ENCODE results near the gene VCL.
"Not testable (repeated sequence)": the region's sequence is repeated elsewhere in the genome, so short reads cannot be mapped to it uniquely, and the experiment has no call there.

The VCL gene

GRCh38 chr10:73998929-73999691 is 1.2 kb downstream of the VCL start:
- ChIA-PET POLR2A (interaction anchor here (0.7 to 2.7 kb wide), 9 partner anchors 13 to 177 kb away, joined by 3 to 11 read pairs (median 4); no protein-coding TSS in a partner anchor), CTCF (interaction anchor here (0.6 to 1.2 kb wide), 8 partner anchors 9 to 60 kb away, joined by 3 to 4 read pairs (median 3); no protein-coding TSS in a partner anchor)
- DNase-seq (ENCODE audit: extremely low spot score), result peak; percentile 55

GRCh38 chr10:73999703-74000102 is 1.8 kb downstream of the VCL start:
- no peak for TF ChIP-seq FOXA1 (IDR thresholded peaks at IDR 0.05)
- TF ChIP-seq PKNOX1 (IDR thresholded peaks at IDR 0.05), result no peak
- TF ChIP-seq SUZ12 (IDR thresholded peaks at IDR 0.05), result no peak
- no peak for TF ChIP-seq LEF1 (IDR thresholded peaks at IDR 0.05; ENCODE audit: borderline replicate concordance)
- no peak for TF ChIP-seq SP1 (IDR thresholded peaks at IDR 0.05)
- TF ChIP-seq FOXK2 (IDR thresholded peaks at IDR 0.05), result no peak
- TF ChIP-seq TARDBP (IDR thresholded peaks at IDR 0.05), result no peak
- TF ChIP-seq ELF4 (IDR thresholded peaks at IDR 0.05), result no peak
- no peak for TF ChIP-seq HDGF (IDR thresholded peaks at IDR 0.05; ENCODE audit: borderline replicate concordance)
- no peak for TF ChIP-seq L3MBTL2 (conservative IDR thresholded peaks at IDR 0.05)
- no peak for TF ChIP-seq FOXM1 (IDR thresholded peaks at IDR 0.05; ENCODE audit: borderline replicate concordance)
- no peak for TF ChIP-seq CTBP1 (IDR thresholded peaks at IDR 0.05; ENCODE audit: borderline replicate concordance)
- ChIA-PET POLR2A (interaction anchor here (0.7 to 2.7 kb wide), 9 partner anchors 12 to 177 kb away, joined by 3 to 11 read pairs (median 4); partner anchors contain the start of genes ADK and AP3M1), CTCF (interaction anchor here (0.7 to 1.6 kb wide), 6 partner anchors 12 to 59 kb away, joined by 3 to 5 read pairs (median 3); no protein-coding TSS in a partner anchor)
- no peak for DNase-seq (ENCODE audit: extremely low spot score)

More at GRCh38 chr10:73998929-73999691, 1.2 kb downstream of the VCL start:
- TF ChIP-seq ELF4 (IDR thresholded peaks at IDR 0.05), result no peak
- TF ChIP-seq HDGF (IDR thresholded peaks at IDR 0.05; ENCODE audit: borderline replicate concordance), result no peak
- TF ChIP-seq SUZ12 (IDR thresholded peaks at IDR 0.05), result no peak
- TF ChIP-seq ZNF384 (IDR thresholded peaks at IDR 0.05), result no peak
- no peak for TF ChIP-seq FOXA1 (IDR thresholded peaks at IDR 0.05)
- TF ChIP-seq PKNOX1 (IDR thresholded peaks at IDR 0.05), result no peak
- TF ChIP-seq NFRKB (IDR thresholded peaks at IDR 0.05), result no peak
- TF ChIP-seq ARNT (IDR thresholded peaks at IDR 0.05), result no peak
- no peak for TF ChIP-seq LEF1 (IDR thresholded peaks at IDR 0.05; ENCODE audit: borderline replicate concordance)
- no peak for TF ChIP-seq FOXM1 (IDR thresholded peaks at IDR 0.05; ENCODE audit: borderline replicate concordance)
- TF ChIP-seq CTBP1 (IDR thresholded peaks at IDR 0.05; ENCODE audit: borderline replicate concordance), result no peak
- TF ChIP-seq BHLHE40 (IDR thresholded peaks at IDR 0.05; ENCODE audit: borderline replicate concordance), result no peak
- TF ChIP-seq L3MBTL2 (conservative IDR thresholded peaks at IDR 0.05), result no peak
- TF ChIP-seq SP1 (IDR thresholded peaks at IDR 0.05), result no peak
- TF ChIP-seq TARDBP (IDR thresholded peaks at IDR 0.05), result no peak
- TF ChIP-seq FOXK2 (IDR thresholded peaks at IDR 0.05), result no peak

- not testable (repeated sequence) for DNase-seq (ENCODE audit: extremely low spot score)
- ChIA-PET CTCF (interaction anchor here (1.1 to 1.6 kb wide), 4 partner anchors 12 to 44 kb away, joined by 3 to 5 read pairs (median 3); no protein-coding TSS in a partner anchor), POLR2A (interaction anchor here (0.7 to 1.0 kb wide), 2 partner anchors 151 to 176 kb away, joined by 3 to 5 read pairs; partner anchors contain the start of genes ADK and AP3M1)
These were observed 2.3 kb downstream of the VCL start for GRCh38 chr10:74000244-74000643.

GRCh38 chr10:74000892-74001669 is 3.2 kb downstream of the VCL start:
- TF ChIP-seq L3MBTL2 (conservative IDR thresholded peaks at IDR 0.05) (0 out of 2 replicates have a peak, but pooled peaks have one; percentile 11), BHLHE40 (IDR thresholded peaks at IDR 0.05; ENCODE audit: borderline replicate concordance) (no peak)
- POLR2A ChIA-PET, result no interaction called here
- no peak for DNase-seq (ENCODE audit: extremely low spot score)
- CTCF ChIA-PET, result interaction anchor here (1.6 kb wide), 1 partner anchor 34 kb away, joined by 5 read pairs; no protein-coding TSS in a partner anchor

GRCh38 chr10:74006269-74006668 is 8.4 kb downstream of the VCL start:
- no peak for DNase-seq (ENCODE audit: extremely low spot score)
- POLR2A ChIA-PET, result no interaction called here
- CTCF ChIA-PET, result no interaction called here
- TF ChIP-seq FOXA1 (IDR thresholded peaks at IDR 0.05) (no peak), SUZ12 (IDR thresholded peaks at IDR 0.05) (no peak), FOXM1 (IDR thresholded peaks at IDR 0.05; ENCODE audit: borderline replicate concordance) (no peak), NFRKB (IDR thresholded peaks at IDR 0.05) (no peak), TARDBP (IDR thresholded peaks at IDR 0.05) (no peak)

GRCh38 chr10:74008212-74008731 is 10.4 kb downstream of the VCL start:
- ChIA-PET POLR2A (no interaction called here), CTCF (interaction anchor here (1.1 to 1.2 kb wide), 2 partner anchors 9 to 68 kb away, joined by 3 read pairs; no protein-coding TSS in a partner anchor)
- DNase-seq (ENCODE audit: extremely low spot score), result no peak
- no peak for TF ChIP-seq ARNT (IDR thresholded peaks at IDR 0.05)
- no peak for TF ChIP-seq NFRKB (IDR thresholded peaks at IDR 0.05)
- TF ChIP-seq SUZ12 (IDR thresholded peaks at IDR 0.05), result no peak

Measured in HEK293T (cell line).